Activated naive CD4-positive, alpha-beta T cell treated with anti-CD3 and anti-CD28 coated beads, Interleukin-2, amount 50 U/mL, for 16 hours (primary cell): ENCODE results near the gene NUP210.

Experiments used
- DNase-seq: peaks from one replicate; pipeline ENCODE4 v3.0.0-alpha.2; 2020

Gene NUP210

DNA sequence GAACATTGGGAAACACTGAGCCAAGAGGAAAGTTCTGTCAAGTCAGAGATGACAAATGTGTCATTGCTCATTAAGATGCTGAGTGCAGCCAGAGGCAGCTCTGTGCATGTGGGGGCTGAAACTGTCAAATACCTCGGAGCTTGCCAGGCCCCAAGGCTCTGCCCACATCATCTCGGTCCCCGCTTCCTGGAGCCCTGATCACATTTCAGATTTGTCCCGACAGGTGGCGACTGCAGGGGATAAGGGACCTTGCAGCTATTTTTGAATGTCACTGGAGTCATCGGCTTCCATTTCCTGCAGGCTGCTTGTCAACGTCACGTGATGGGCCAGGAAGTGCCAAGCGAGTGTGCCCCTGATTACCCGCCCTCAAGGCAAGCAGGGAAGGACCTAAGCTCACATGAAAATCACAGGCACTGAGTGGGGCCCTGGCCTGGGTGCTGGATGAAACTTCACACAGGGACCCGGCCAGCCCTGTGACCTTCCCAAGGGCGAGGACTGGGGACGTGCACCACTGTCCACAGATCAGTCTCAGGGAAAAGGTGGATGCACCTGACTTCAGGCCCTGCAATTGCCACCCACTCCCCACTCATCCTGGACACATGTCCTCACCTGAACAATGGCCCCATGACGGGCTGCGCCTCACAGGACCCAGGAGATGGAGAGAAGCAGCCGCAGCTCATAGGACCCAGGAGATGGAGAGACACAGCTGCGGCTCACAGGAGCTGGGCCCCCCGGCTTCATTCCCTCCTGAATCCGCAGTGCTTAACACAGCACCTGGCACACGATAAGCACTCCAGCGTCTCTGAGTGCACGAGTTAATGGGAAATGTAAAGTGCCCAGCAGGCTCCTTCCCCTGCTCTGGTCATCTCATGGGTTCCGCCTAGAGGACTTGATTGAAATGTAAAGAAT is 73.4 kb downstream of the NUP210 start:
- DNase-seq = peak; percentile 78

- DNase-seq = no peak
These were observed 74.3 kb downstream of the NUP210 start for GRCh38 chr3:13345772-13346171.

GRCh38 chr3:13345284-13345683 is 74.8 kb downstream of the NUP210 start:
- DNase-seq = no peak

GRCh38 chr3:13344663-13345062 is 75.5 kb downstream of the NUP210 start:
- no peak for DNase-seq

- DNase-seq = no peak
These were observed 76.5 kb downstream of the NUP210 start for GRCh38 chr3:13343601-13344000.

DNA sequence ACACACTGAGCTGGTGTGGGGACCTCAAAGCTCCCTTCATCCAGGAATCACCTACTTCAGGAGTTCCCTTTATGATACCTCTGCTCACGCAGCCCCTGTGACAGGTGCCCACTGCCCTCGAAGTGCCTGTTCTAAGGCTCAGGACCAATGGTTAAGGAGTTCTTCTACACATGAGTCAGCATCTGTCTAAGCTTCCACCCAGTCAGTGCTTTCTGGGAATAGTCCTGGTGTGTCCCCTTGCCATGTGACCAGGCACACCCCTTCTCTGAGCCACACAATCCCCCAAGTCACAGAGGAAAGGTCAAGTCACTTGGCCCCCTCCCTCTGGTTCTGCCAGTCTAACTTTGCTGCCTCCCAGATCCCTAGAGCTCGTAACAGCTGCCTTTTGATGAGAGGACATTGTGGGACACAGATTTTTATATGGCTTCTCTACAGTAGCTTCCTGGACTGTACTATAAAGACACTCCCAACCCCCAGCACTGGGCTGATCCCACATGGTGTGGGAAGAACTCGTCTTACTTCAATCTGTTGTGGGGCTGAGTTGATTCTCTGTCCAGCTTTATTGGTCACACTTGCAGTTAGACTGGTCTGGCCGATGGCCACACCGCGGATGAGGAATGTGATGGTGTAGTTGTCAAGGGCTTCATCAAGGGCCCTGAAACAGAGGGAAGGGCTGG is 78.8 kb downstream of the NUP210 start:
- no peak for DNase-seq

DNA sequence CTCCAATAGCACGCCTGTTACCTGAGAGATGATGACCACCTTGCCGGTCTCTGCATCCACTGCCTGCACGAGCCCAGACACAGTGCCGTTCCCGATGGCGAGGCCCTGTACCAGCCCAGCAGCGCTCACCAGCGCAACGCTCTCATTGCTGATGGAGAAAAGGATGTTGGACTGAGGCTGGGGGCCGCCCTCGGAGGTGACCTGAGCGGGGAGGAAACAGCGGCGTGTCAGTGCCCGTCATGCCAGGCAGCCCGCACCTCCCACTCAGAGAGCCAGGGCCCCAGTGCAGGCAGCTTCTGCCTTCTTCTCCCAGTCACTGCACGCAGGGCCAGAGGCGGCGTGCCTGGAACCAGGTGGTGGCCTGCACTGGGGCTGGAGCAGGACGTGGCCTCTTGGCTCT is 80.3 kb downstream of the NUP210 start:
- DNase-seq = no peak

- no peak for DNase-seq
These were observed 81.1 kb downstream of the NUP210 start for GRCh38 chr3:13338996-13339395.

DNA sequence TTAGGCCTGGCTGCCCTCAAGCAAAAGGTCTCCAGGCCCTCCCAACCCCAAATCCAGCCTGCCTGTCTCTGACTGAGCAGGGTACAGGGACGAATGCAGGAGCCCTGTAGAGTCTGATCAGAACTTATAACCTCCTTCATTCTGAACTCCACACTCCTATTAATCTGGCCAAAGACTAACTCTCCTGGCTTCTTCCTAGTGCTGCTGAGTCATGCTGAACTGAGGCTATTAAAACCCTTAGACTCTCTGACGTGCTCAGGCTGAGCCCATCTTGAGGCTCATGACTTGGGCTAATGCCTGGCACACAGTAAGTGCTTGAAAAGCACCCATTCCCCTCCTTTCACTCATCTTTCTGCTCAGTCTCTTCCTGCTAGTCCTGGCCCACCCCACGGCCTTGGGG is 81.9 kb downstream of the NUP210 start:
- DNase-seq = no peak

GRCh38 chr3:13336592-13336991 is 83.5 kb downstream of the NUP210 start:
- DNase-seq = no peak

- no peak for DNase-seq
These were observed 84.6 kb downstream of the NUP210 start for GRCh38 chr3:13335503-13335902.

GRCh38 chr3:13335059-13335458 is 85.1 kb downstream of the NUP210 start:
- no peak for DNase-seq

- DNase-seq = no peak
These were observed 86.8 kb downstream of the NUP210 start for GRCh38 chr3:13333236-13333897.

- no peak for DNase-seq
These were observed 87.4 kb downstream of the NUP210 start for GRCh38 chr3:13332740-13333139.

DNA sequence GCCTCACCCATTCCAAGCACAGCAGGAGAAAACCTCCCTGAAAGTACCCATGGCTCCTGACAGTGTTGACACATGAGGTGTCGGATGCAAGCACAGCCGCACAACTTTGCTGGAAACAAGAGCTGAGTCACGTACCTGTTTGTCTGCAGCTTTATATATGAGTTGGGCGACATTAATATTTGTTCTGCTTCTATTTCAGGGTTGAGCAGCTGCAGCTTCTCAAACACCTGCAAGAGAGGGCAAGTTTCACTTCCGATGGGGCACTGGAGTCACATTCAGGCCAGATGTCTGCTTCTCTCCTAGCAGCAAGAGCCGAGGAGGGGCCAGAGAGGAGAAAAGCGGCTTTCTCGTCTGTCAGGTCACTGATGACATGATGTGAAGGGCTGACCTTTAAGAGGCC is 88.0 kb downstream of the NUP210 start:
- DNase-seq = no peak

DNA sequence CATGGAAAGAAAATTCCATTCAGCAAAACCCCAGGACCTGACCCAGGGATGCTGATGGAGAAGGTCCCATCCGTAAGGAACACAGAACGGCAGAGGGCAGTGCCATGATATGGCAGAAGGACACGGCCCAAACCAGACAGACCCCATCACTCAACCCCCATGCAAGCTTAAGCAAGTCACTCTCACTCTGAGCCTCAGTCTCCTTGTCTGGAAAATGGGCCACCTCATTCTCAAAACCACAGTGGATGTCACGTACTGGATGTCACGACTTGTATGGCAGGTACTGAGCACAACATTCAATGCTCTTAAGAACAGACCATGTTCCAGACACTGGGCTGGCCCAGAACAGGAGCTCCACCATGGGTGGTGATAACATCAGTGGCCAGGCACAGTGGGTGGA is 90.4 kb downstream of the NUP210 start:
- DNase-seq = no peak

DNA sequence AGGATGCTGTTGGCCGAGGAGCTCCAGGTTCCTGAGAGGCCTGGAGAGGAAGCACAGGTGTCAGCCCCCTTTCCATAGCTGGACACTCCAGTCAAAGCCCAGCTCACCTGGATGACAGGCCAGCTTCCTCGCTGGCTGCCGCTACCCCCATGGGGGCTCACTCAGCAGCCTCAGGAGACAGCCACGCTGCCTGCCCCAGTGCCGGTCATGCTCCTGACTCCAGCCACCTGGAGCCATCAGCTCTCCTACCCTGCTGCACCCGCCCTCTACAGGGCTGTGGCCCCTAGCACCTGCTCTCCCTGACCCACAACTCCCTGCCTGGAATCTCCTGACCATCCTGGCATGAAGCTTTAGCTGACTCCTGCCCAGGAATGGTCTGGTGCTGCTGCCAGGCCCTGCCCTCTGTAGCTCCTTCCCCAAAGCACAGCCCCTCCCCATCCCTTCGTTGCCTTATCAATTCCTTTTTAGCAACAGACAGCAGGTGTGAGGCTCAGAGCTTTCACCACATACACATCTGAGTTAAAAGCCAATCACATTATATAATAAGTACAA is 94.2 kb downstream of the NUP210 start:
- DNase-seq = no peak

DNA sequence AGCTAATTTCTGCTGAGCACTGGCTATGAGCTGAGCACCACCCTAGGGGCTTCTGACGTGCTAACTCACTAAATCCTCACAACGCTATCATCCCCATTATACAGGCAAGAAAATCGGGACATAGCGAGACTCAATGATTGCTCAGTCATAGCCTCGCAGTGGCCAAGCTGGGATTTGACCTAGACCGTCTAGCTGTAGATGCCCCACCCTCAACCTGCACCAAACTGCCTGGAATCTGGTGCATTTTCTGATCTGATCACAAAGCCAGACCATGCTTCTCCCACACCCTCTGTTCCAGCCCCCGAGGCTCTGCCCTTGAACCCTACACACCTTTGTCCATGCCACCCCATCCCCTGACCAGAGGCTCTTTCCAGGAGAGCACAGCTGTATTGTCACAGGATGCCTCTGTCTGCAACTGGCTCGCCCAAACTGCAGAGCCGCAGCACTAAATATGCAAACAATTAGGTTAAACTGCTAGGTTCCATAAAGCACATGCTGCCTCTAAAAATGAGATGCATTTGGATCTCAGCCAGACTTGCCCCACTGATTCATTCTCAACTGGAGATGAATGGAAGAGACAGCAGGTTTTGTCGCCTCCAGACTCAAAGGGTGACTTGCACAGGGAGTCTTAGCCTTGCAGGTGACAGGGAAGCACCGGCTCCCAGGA is 95.2 kb downstream of the NUP210 start:
- no peak for DNase-seq

GRCh38 chr3:13323822-13324221 is 96.3 kb downstream of the NUP210 start:
- DNase-seq = no peak

GRCh38 chr3:13322324-13322723 is 97.8 kb downstream of the NUP210 start:
- DNase-seq = no peak

- no peak for DNase-seq
These were observed 100.4 kb downstream of the NUP210 start for GRCh38 chr3:13319564-13320220.
